ENCODE measurements around the gene AATK.

Gene AATK

GRCh38 chr17:81196505-81197408 is 30.7 kb upstream of the AATK start:
- no peak overlapping the region for H3K4me3 ChIP-seq (ENCODE audit: low read length)
- TF ChIP-seq CTCF (conservative IDR thresholded peaks at IDR 0.05; ENCODE audit: low read length), result no peak
- DNase-seq (ENCODE audit: low read depth), result no peak

- DNase-seq (ENCODE audit: low read depth), result no peak
- no peak for TF ChIP-seq CTCF (conservative IDR thresholded peaks at IDR 0.05; ENCODE audit: low read length)
- H3K4me3 ChIP-seq (ENCODE audit: low read length), result no peak overlapping the region
Measured at GRCh38 chr17:81195941-81196495, 30.0 kb upstream of the AATK start.

GRCh38 chr17:81194941-81195901 is 29.2 kb upstream of the AATK start:
- no peak for TF ChIP-seq CTCF (conservative IDR thresholded peaks at IDR 0.05; ENCODE audit: low read length)
- DNase-seq (ENCODE audit: low read depth), result no peak
- H3K4me3 ChIP-seq (ENCODE audit: low read length), result no peak overlapping the region

- no peak for DNase-seq (ENCODE audit: low read depth)
- TF ChIP-seq CTCF (conservative IDR thresholded peaks at IDR 0.05; ENCODE audit: low read length), result no peak
- no peak overlapping the region for H3K4me3 ChIP-seq (ENCODE audit: low read length)
Measured at GRCh38 chr17:81194225-81194760, 28.3 kb upstream of the AATK start.

- no peak for DNase-seq (ENCODE audit: low read depth)
- no peak for TF ChIP-seq CTCF (conservative IDR thresholded peaks at IDR 0.05; ENCODE audit: low read length)
- no peak overlapping the region for H3K4me3 ChIP-seq (ENCODE audit: low read length)
Measured at GRCh38 chr17:81193470-81194224, 27.6 kb upstream of the AATK start.

- no peak overlapping the region for H3K4me3 ChIP-seq (ENCODE audit: low read length)
- no peak for DNase-seq (ENCODE audit: low read depth)
- TF ChIP-seq CTCF (conservative IDR thresholded peaks at IDR 0.05; ENCODE audit: low read length), result no peak
Measured at GRCh38 chr17:81193051-81193410, 27.0 kb upstream of the AATK start.
